Central memory CD8-positive, alpha-beta T cell (primary cell): ENCODE measurements around the gene CCDC197.
A peak's percentile ranks its signal among the peaks of the same experiment; 100 is the strongest.

ENCODE experiments used
- ATAC-seq: fragments of 150-1000 bp; cut with Tn5 transposase; replicated peaks from 2 replicates; pipeline ENCODE4 v1.10.0; 2022; ENCODE audit warnings: mild to moderate bottlenecking, moderate FRiP score, moderate number of reproducible peaks; ENCODE audit not compliant: poor library complexity, severe bottlenecking; ENCODE audit errors: extremely low read depth
- DNase-seq, 2 donors: peaks; one replicate each; pipeline ENCODE4 v3.0.0; 2021; ENCODE audit warnings: low spot score in 2 of 2
- H3K27ac Mint-ChIP-seq: one replicate; pipeline ENCODE4 v1.8.0; 2022; ENCODE audit warnings: low read depth, mild to moderate bottlenecking, moderate library complexity, mixed read lengths
- H3K27me3 Mint-ChIP-seq: one replicate; pipeline ENCODE4 v1.8.0; 2022; ENCODE audit warnings: mixed read lengths
- H3K36me3 Mint-ChIP-seq: one replicate; pipeline ENCODE4 v1.8.0; 2022; ENCODE audit warnings: mild to moderate bottlenecking, moderate library complexity, mixed read lengths; ENCODE audit not compliant: insufficient read depth
- H3K4me1 Mint-ChIP-seq: one replicate; pipeline ENCODE4 v1.8.0; 2022; ENCODE audit warnings: mixed read lengths
- H3K4me3 Mint-ChIP-seq: one replicate; pipeline ENCODE4 v1.8.0; 2022; ENCODE audit warnings: mild to moderate bottlenecking, moderate library complexity, mixed read lengths
- H3K9me3 Mint-ChIP-seq: one replicate; pipeline ENCODE4 v1.8.0; 2022; ENCODE audit warnings: mixed read lengths

CCDC197 gene

GRCh38 chr14:93964820-93965286 lies 32.2 kb upstream of the CCDC197 start:
- Mint-ChIP-seq H3K9me3 (peaks cover 6% of the 10 kb centered on the region), H3K4me1 (peaks cover 68% of the 10 kb centered on the region)

GRCh38 chr14:93965287-93965821 lies 31.7 kb upstream of the CCDC197 start:
- peaks cover 63% of the 10 kb centered on the region for H3K4me1 Mint-ChIP-seq
- peak overlapping the region; percentile 93 for H3K27ac Mint-ChIP-seq
- no peaks in the 10 kb centered on the region for H3K27me3 Mint-ChIP-seq
- H3K9me3 Mint-ChIP-seq, result peaks cover 6% of the 10 kb centered on the region
- H3K36me3 Mint-ChIP-seq, result peaks cover 22% of the 10 kb centered on the region
- H3K4me3 Mint-ChIP-seq, result no peak overlapping the region
- DNase-seq (no peak), ATAC-seq (no peak)

More at GRCh38 chr14:93964820-93965286, 32.2 kb upstream of the CCDC197 start:
- no peak overlapping the region for H3K4me3 Mint-ChIP-seq
- H3K27ac Mint-ChIP-seq, result peak overlapping the region; percentile 93
- no peak for DNase-seq
- no peak for ATAC-seq
- H3K36me3 Mint-ChIP-seq, result peaks cover 26% of the 10 kb centered on the region
- no peaks in the 10 kb centered on the region for H3K27me3 Mint-ChIP-seq

GRCh38 chr14:93965946-93966474 lies 31.1 kb upstream of the CCDC197 start:
- Mint-ChIP-seq H3K9me3 (peaks cover 6% of the 10 kb centered on the region), H3K36me3 (peaks cover 20% of the 10 kb centered on the region), H3K27ac (peak overlapping the region; percentile 93), H3K27me3 (no peaks in the 10 kb centered on the region), H3K4me1 (peaks cover 66% of the 10 kb centered on the region), H3K4me3 (no peak overlapping the region)
- ATAC-seq (no peak), DNase-seq (no peak)

- Mint-ChIP-seq H3K36me3 (peaks cover 12% of the 10 kb centered on the region), H3K27ac (no peak overlapping the region), H3K27me3 (no peaks in the 10 kb centered on the region), H3K9me3 (peaks cover 6% of the 10 kb centered on the region), H3K4me1 (peaks cover 65% of the 10 kb centered on the region), H3K4me3 (no peak overlapping the region)
- ATAC-seq (no peak), DNase-seq (no peak)
These were observed 29.4 kb upstream of the CCDC197 start for GRCh38 chr14:93967637-93968250.

GRCh38 chr14:93969082-93969828 lies 27.8 kb upstream of the CCDC197 start:
- Mint-ChIP-seq H3K4me1 (peaks cover 51% of the 10 kb centered on the region), H3K27ac (peak overlapping the region; percentile 74), H3K27me3 (no peaks in the 10 kb centered on the region), H3K36me3 (peaks cover 1% of the 10 kb centered on the region), H3K4me3 (no peak overlapping the region), H3K9me3 (peaks cover 6% of the 10 kb centered on the region)
- ATAC-seq, result no peak
- no peak for DNase-seq

- no peaks in the 10 kb centered on the region for H3K9me3 Mint-ChIP-seq
- no peaks in the 10 kb centered on the region for H3K27me3 Mint-ChIP-seq
- DNase-seq, result peak; percentile 61 to 65
- peak overlapping the region; percentile 83 for H3K27ac Mint-ChIP-seq
- H3K4me3 Mint-ChIP-seq, result peak overlapping the region; percentile 85
- ATAC-seq, result peak; percentile 95
- H3K4me1 Mint-ChIP-seq, result peaks cover 42% of the 10 kb centered on the region
- peaks cover 1% of the 10 kb centered on the region for H3K36me3 Mint-ChIP-seq
These were observed 26.5 kb upstream of the CCDC197 start for GRCh38 chr14:93970585-93970964.

GRCh38 chr14:93970965-93971634 lies 26.0 kb upstream of the CCDC197 start:
- H3K27me3 Mint-ChIP-seq, result no peaks in the 10 kb centered on the region
- ATAC-seq, result peak; percentile 64
- peak overlapping the region; percentile 85 for H3K4me3 Mint-ChIP-seq
- H3K4me1 Mint-ChIP-seq, result peaks cover 42% of the 10 kb centered on the region
- no peaks in the 10 kb centered on the region for H3K9me3 Mint-ChIP-seq
- peaks cover under 1% of the 10 kb centered on the region for H3K36me3 Mint-ChIP-seq
- peak overlapping the region; percentile 83 for H3K27ac Mint-ChIP-seq
- no peak for DNase-seq

GRCh38 chr14:93971635-93972027 lies 25.5 kb upstream of the CCDC197 start:
- H3K9me3 Mint-ChIP-seq, result peaks cover 2% of the 10 kb centered on the region
- H3K27me3 Mint-ChIP-seq, result no peaks in the 10 kb centered on the region
- H3K4me1 Mint-ChIP-seq, result peaks cover 44% of the 10 kb centered on the region
- no peak for ATAC-seq
- H3K36me3 Mint-ChIP-seq, result no peaks in the 10 kb centered on the region
- peak overlapping the region; percentile 83 for H3K27ac Mint-ChIP-seq
- DNase-seq, result no peak
- H3K4me3 Mint-ChIP-seq, result peak overlapping the region; percentile 85

GRCh38 chr14:93972618-93973205 lies 24.4 kb upstream of the CCDC197 start:
- H3K27ac Mint-ChIP-seq, result no peak overlapping the region
- H3K4me1 Mint-ChIP-seq, result peaks cover 54% of the 10 kb centered on the region
- ATAC-seq, result no peak
- H3K4me3 Mint-ChIP-seq, result no peak overlapping the region
- H3K9me3 Mint-ChIP-seq, result peaks cover 5% of the 10 kb centered on the region
- no peaks in the 10 kb centered on the region for H3K27me3 Mint-ChIP-seq
- DNase-seq, result no peak
- H3K36me3 Mint-ChIP-seq, result peaks cover 2% of the 10 kb centered on the region

GRCh38 chr14:93973607-93974006 lies 23.5 kb upstream of the CCDC197 start:
- H3K4me1 Mint-ChIP-seq, result peaks cover 59% of the 10 kb centered on the region
- no peak overlapping the region for H3K27ac Mint-ChIP-seq
- DNase-seq (no peak), ATAC-seq (no peak)
- no peaks in the 10 kb centered on the region for H3K27me3 Mint-ChIP-seq
- peaks cover 5% of the 10 kb centered on the region for H3K9me3 Mint-ChIP-seq
- no peak overlapping the region for H3K4me3 Mint-ChIP-seq
- H3K36me3 Mint-ChIP-seq, result peaks cover 6% of the 10 kb centered on the region

GRCh38 chr14:93974299-93974698 lies 22.8 kb upstream of the CCDC197 start:
- H3K27ac Mint-ChIP-seq, result no peak overlapping the region
- no peak overlapping the region for H3K4me3 Mint-ChIP-seq
- DNase-seq (no peak), ATAC-seq (no peak)
- no peaks in the 10 kb centered on the region for H3K27me3 Mint-ChIP-seq
- H3K36me3 Mint-ChIP-seq, result peaks cover 6% of the 10 kb centered on the region
- H3K9me3 Mint-ChIP-seq, result peaks cover 5% of the 10 kb centered on the region
- peaks cover 59% of the 10 kb centered on the region for H3K4me1 Mint-ChIP-seq

- Mint-ChIP-seq H3K4me3 (no peak overlapping the region), H3K9me3 (peaks cover 5% of the 10 kb centered on the region), H3K4me1 (peaks cover 60% of the 10 kb centered on the region), H3K27me3 (no peaks in the 10 kb centered on the region), H3K27ac (no peak overlapping the region), H3K36me3 (peaks cover 6% of the 10 kb centered on the region)
- DNase-seq (no peak), ATAC-seq (no peak)
These were observed 22.3 kb upstream of the CCDC197 start for GRCh38 chr14:93974833-93975232.
